Psoas muscle (tissue), 8 donors: ENCODE data around the gene GRK4. TPM values are rescaled to one million over a fixed set of nuclear protein-coding genes. Genes with fewer than 3 reads are reported as not detected.
"Not testable (repeated sequence)": the region's sequence is repeated elsewhere in the genome, so short reads cannot be mapped to it uniquely, and the experiment has no call there.

Experiments used
- ATAC-seq, 4 donors: fragments of 200-7000 bp; cut with Tn5 transposase; one replicate each; pipeline ENCODE4 v1.9.1; 2020; ENCODE audit warnings: moderate library complexity in 3 of 4, mild to moderate bottlenecking in 2 of 4
- DNase-seq, 2 donors: peaks; one replicate each; pipeline ENCODE4 v3.0.0-alpha.2; 2020
- H3K27ac ChIP-seq: fragments of 200-600 bp; one replicate; pipeline ENCODE4 v1.8.0; 2022
- H3K27me3 ChIP-seq, 3 donors: fragments of 200-600 bp in 1 of 3; one replicate each; pipeline versions ENCODE4 v1.6.1 to v1.8.0; 2013 to 2022; ENCODE audit warnings: low read length in 2 of 3, mild to moderate bottlenecking in 2 of 3, moderate library complexity in 1 of 3; ENCODE audit not compliant: insufficient read depth in 3 of 3
- H3K36me3 ChIP-seq, 2 donors: fragments of 200-600 bp in 1 of 2; one replicate each; pipeline versions ENCODE4 v1.6.1 to v1.8.0; 2013 to 2022; ENCODE audit warnings: low read depth in 1 of 2, mild to moderate bottlenecking in 1 of 2, moderate library complexity in 1 of 2; ENCODE audit not compliant: insufficient read depth in 1 of 2
- H3K4me1 ChIP-seq: fragments of 200-600 bp; one replicate; pipeline ENCODE4 v1.8.0; 2022
- H3K4me3 ChIP-seq: fragments of 200-600 bp; one replicate; pipeline ENCODE4 v1.8.0; 2022; ENCODE audit warnings: mild to moderate bottlenecking
- H3K9me3 ChIP-seq: fragments of 200-600 bp; one replicate; pipeline ENCODE4 v1.8.0; 2022
- WGBS, 3 donors: extraction: QIAGEN DNeasy Blood & Tissue Kit; methylation state at CpG; one replicate each; pipeline versions ENCODE4 v1.1.6 to v1.1.7; 2013; 5-methylcytosine and 5-hydroxymethylcytosine counted together
- intact Hi-C, 2 donors: fragments of 100-400 bp; cut with DNase I; formaldehyde crosslinking; loops; one replicate each; pipeline versions ENCODE4 v1.11.0 to v1.14.2; 2022
- polyA plus RNA-seq, 3 donors: library from polyadenylated mRNA; stranded (reverse); fragments of 200-250 nt; gene quantifications; one replicate each; pipeline ENCODE4 v1.2.3, GENCODE V29; 2013
- total RNA-seq, 4 donors: library from RNA; stranded (reverse); fragmentation: NEBNext Ultra II Directional in 2 of 4; extraction: Animal tissue kit (Norgen Biotek cat#: 25700) in 2 of 4; gene quantifications; one replicate each; pipeline versions ENCODE4 v1.2.1 to v1.2.4, GENCODE V29; 2021 to 2023
- TF ChIP-seq, protein P1 (sequence below): fragments of 200-600 bp; IDR thresholded peaks from one replicate; pipeline ENCODE4 v1.8.0; 2022; ENCODE audit warnings: antibody characterized with exemption
- donor health status: healthy with polysubstance abuse.
- donor health status: DM: no; HTN: no; CAD: no; lungs with moderate emphysema.
- donor health status: Bipolar disorder and iron deficiency.
- donor health status: healthy.
- donor health status: DM: yes; HTN: yes; CAD: no.
- donor health status: DM: no; HTN: no; CAD: no.
- donor health status: DM: no; HTN: no; CAD: no.
- donor health status: DM: yes; HTN: yes; CAD: no.

The GRK4 gene
- total and polyA plus RNA-seq, 7 donors, result 5.8 to 9.2 (median 6.6) TPM

DNA sequence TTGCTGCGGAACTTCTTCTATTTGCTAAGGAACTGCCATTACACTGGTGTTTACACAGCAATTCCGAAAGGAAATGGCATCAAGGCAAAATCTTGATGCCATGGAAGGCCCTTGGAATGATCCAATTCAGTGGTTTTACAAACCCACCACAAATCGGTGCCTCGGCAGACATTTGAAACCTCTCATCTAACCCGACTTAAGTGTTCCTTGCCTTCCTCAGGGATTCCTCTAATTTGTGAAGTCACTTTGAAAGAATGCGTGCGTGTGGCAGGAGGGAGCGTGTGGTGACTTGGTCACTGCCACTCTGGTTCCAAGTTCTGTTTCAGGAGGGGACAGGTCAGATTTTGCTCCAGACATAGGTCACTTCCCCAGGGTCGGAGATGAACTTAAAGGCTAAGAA lies 4.9 kb upstream of the GRK4 start:
- peaks cover 9 to 42% of the 10 kb centered on the region in 2 donors for H3K36me3 ChIP-seq
- H3K27ac ChIP-seq, result peak overlapping the region; percentile 25
- peaks cover 0 to 1% (median 0%) of the 10 kb centered on the region in 3 donors for H3K27me3 ChIP-seq
- DNase-seq, result no peak
- H3K4me3 ChIP-seq, result peak overlapping the region; percentile 3
- WGBS, 3 donors, result 29 to 43% (median 29%) methylated on average over 9 of the region's 9 CpGs
- peaks cover 29% of the 10 kb centered on the region for H3K4me1 ChIP-seq
- peak in 1 of 4 donors; percentile 21 for ATAC-seq
- no peaks in the 10 kb centered on the region for H3K9me3 ChIP-seq
- TF ChIP-seq, protein P1, sequence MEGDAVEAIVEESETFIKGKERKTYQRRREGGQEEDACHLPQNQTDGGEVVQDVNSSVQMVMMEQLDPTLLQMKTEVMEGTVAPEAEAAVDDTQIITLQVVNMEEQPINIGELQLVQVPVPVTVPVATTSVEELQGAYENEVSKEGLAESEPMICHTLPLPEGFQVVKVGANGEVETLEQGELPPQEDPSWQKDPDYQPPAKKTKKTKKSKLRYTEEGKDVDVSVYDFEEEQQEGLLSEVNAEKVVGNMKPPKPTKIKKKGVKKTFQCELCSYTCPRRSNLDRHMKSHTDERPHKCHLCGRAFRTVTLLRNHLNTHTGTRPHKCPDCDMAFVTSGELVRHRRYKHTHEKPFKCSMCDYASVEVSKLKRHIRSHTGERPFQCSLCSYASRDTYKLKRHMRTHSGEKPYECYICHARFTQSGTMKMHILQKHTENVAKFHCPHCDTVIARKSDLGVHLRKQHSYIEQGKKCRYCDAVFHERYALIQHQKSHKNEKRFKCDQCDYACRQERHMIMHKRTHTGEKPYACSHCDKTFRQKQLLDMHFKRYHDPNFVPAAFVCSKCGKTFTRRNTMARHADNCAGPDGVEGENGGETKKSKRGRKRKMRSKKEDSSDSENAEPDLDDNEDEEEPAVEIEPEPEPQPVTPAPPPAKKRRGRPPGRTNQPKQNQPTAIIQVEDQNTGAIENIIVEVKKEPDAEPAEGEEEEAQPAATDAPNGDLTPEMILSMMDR, result no peak
- intact Hi-C loops, result no loop called here

DNA sequence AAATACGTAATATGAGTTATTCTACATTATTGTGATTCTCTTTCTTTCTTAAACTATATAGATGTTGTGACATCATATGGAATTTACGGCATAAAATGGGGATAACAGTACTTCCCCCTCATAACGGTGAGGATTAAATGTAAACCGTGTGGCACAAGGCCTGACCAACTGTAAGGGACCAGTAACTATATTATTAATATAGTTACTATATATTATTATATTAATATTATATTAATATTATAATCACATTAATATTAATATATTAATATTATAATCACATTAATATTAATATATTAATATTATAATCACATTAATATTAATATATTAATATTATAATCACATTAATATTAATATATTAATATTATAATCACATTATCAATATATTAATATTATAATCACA lies 2.9 kb upstream of the GRK4 start:
- WGBS, 3 donors, result 89 to 94% (median 89%) methylated on average over 4 of the region's 4 CpGs
- intact Hi-C loops, result not testable (repeated sequence)

DNA sequence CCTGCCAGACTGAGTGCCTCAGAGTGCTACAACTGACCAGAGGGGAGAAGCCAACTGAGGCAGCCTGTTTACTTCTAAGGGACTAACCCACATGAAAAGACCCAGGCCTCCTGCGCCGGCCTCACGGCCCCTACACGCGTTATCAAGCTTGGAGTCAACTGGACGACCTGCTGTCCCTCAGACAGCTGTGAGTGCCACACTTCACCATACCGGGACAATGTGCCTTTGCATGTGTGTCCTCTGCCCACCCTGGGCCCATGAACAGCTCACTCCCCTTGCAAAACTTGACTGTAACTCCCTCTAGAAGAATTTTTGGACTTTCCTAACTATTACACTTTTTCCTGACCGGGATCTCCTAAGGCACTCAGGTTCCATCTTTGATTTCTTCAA lies 2.0 kb upstream of the GRK4 start:
- peaks cover 35% of the 10 kb centered on the region for H3K4me1 ChIP-seq
- WGBS, 3 donors, result 45 to 57% (median 54%) methylated on average over 8 of the region's 8 CpGs
- H3K9me3 ChIP-seq, result no peaks in the 10 kb centered on the region
- DNase-seq (no peak), ATAC-seq (no peak)
- H3K4me3 ChIP-seq, result peak overlapping the region; percentile 96
- H3K36me3 ChIP-seq, result peaks cover 2 to 26% of the 10 kb centered on the region in 2 donors
- TF ChIP-seq, protein P1, result no peak
- H3K27me3 ChIP-seq, result peaks cover 0 to 1% (median 0%) of the 10 kb centered on the region in 3 donors
- intact Hi-C loops, result no loop called here
- H3K27ac ChIP-seq, result peak overlapping the region; percentile 98

More for the DNA sequence above, 2.9 kb upstream of the GRK4 start:
- H3K9me3 ChIP-seq, ATAC-seq, H3K4me3 ChIP-seq, H3K27ac ChIP-seq, H3K27me3 ChIP-seq, DNase-seq: not testable (repeated sequence)
- Histone ChIP-seq H3K36me3 (peaks cover 7 to 31% of the 10 kb centered on the region in 2 donors), H3K4me1 (peaks cover 35% of the 10 kb centered on the region)

DNA sequence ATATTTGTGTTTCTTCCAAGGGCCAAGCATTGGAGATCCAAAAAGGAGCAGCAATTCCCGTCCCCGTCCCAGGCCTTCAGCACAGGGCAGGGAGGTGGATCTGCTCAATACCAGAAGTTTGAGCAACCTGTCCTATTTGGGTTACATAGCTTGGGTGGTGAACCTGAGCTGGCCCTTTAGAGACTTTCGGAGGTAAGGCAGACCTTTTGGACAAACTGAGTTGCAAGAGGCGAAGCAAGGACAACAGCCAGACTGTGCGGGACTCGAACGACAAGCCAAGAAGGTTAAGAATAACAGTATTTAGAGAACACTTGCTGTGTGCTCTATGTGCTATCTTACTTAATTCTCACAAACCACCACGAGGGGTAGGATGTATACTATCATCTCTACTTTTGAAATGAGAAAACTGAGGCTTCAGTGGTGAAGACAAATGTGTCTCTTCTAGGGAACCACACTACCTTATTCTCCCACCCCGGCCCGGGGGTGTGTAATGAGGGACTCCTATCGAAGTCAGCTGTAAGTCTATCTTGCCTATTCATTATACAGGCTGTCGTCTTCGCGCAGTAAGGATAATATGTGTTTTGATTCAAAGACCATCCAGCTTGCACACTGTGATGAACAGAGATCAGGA lies 1.4 kb upstream of the GRK4 start:
- H3K27ac ChIP-seq, result peak overlapping the region; percentile 98
- ATAC-seq (no peak), DNase-seq (no peak)
- no peaks in the 10 kb centered on the region for H3K9me3 ChIP-seq
- intact Hi-C loops, result loop anchor here in 1 of 2 donors (2.0 kb wide), 1 partner anchor 27 kb away; no protein-coding TSS in a partner anchor
- TF ChIP-seq, protein P1, result no peak
- peaks cover 35% of the 10 kb centered on the region for H3K4me1 ChIP-seq
- peaks cover 2 to 21% of the 10 kb centered on the region in 2 donors for H3K36me3 ChIP-seq
- H3K4me3 ChIP-seq, result peak overlapping the region; percentile 96
- WGBS, 3 donors, result 28 to 38% (median 29%) methylated on average over 14 of the region's 14 CpGs
- H3K27me3 ChIP-seq, result peaks cover 0 to 1% (median 0%) of the 10 kb centered on the region in 3 donors

DNA sequence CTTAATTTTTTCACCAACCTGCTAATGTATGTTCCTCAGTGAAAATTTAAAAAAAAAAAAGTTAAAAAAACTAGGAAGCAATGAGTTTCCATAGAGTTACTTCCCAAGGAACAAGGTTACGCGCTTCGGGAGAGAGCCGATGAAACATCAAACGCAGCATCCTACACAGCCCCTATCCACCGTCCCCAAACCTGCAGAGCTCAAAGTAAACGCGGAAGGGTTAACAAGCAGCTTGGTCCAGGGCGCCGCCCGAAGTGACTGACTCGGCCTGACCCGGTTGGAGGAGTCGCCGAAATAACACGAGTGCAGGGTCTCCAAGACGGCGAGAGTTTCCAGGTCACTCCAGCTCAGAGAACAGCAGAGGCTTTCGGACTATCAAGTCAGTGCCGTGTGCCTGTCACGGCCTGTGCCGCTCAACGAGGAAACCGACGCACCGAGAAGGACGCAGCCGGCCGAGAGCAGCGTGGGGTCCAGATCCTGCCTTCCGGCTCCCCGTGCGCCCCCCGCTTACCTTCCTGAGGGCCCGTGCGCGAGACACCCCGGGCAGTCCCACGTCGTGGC lies 677 bp upstream of the GRK4 start:
- ATAC-seq, result peak; percentile 30 to 49 (median 39)
- 0 to 1% (median 0%) methylated on average over 40 of the region's 40 CpGs for WGBS, 3 donors

More for the DNA sequence above, 677 bp upstream of the GRK4 start:
- Histone ChIP-seq H3K9me3 (no peaks in the 10 kb centered on the region), H3K4me1 (peaks cover 29% of the 10 kb centered on the region), H3K27me3 (peaks cover 0 to 1% (median 0%) of the 10 kb centered on the region in 3 donors), H3K36me3 (peaks cover 2 to 14% of the 10 kb centered on the region in 2 donors), H3K4me3 (peak overlapping the region; percentile 96), H3K27ac (peak overlapping the region; percentile 98)
- TF ChIP-seq, protein P1, result no peak
- intact Hi-C loops, result loop anchor here in 1 of 2 donors (2.0 kb wide), 1 partner anchor 28 kb away; no protein-coding TSS in a partner anchor
- DNase-seq, result peak in 1 of 2 donors; percentile 44
